Heart left ventricle (tissue), 16 donors: ENCODE data around the gene GDI1. TPM values are rescaled to one million over a fixed set of nuclear protein-coding genes. Genes with fewer than 3 reads are reported as not detected.

ENCODE experiments used
- ATAC-seq, 4 donors: fragments of 200-7000 bp; cut with Tn5 transposase; one replicate each; pipeline ENCODE4 v1.9.1; 2020 to 2022; ENCODE audit warnings: moderate library complexity in 4 of 4, mild to moderate bottlenecking in 3 of 4, moderate number of reproducible peaks in 1 of 4
- DNase-seq, 5 donors: peaks; one replicate each; pipeline ENCODE4 v3.0.0-alpha.2; 2020
- H3K27ac ChIP-seq, 12 donors: fragments of 200-600 bp; sonication (generic) in 4 of 12; one replicate each; pipeline versions ENCODE4 v1.5.0 to v1.8.0; 2016 to 2022; ENCODE audit warnings: mild to moderate bottlenecking in 2 of 12
- H3K27me3 ChIP-seq, 9 donors: fragments of 200-600 bp; sonication (generic) in 2 of 9; one replicate each; pipeline versions ENCODE4 v1.5.1 to v1.8.0; 2016 to 2022; ENCODE audit warnings: mild to moderate bottlenecking in 3 of 9
- H3K36me3 ChIP-seq, 9 donors: fragments of 200-600 bp; sonication (generic) in 2 of 9; one replicate each; pipeline versions ENCODE4 v1.5.0 to v1.8.0; 2018 to 2022; ENCODE audit warnings: mild to moderate bottlenecking in 2 of 9
- H3K4me1 ChIP-seq, 12 donors: fragments of 200-600 bp; sonication (generic) in 4 of 12; one replicate each; pipeline versions ENCODE4 v1.5.0 to v1.8.0; 2016 to 2022; ENCODE audit warnings: mild to moderate bottlenecking in 3 of 12
- H3K4me3 ChIP-seq, 12 donors: fragments of 200-600 bp; sonication (generic) in 4 of 12; one replicate each; pipeline versions ENCODE4 v1.5.0 to v1.8.0; 2017 to 2022; ENCODE audit warnings: mild to moderate bottlenecking in 9 of 12, moderate library complexity in 4 of 12
- H3K9me3 ChIP-seq, 12 donors: fragments of 200-600 bp; sonication (generic) in 4 of 12; one replicate each; pipeline versions ENCODE4 v1.5.0 to v1.8.0; 2016 to 2022; ENCODE audit warnings: mild to moderate bottlenecking in 1 of 12
- CTCF ChIP-seq, 12 donors: fragments of 200-600 bp; sonication (generic) in 4 of 12; IDR thresholded peaks; one replicate each; pipeline versions ENCODE4 v1.5.0 to v1.8.0; 2018 to 2022; ENCODE audit warnings: antibody characterized with exemption in 12 of 12, mild to moderate bottlenecking in 5 of 12
- POLR2A ChIP-seq, 2 donors: fragments of 450-650 bp; IDR thresholded peaks; one replicate each; pipeline ENCODE4 v1.6.1; 2017; ENCODE audit warnings: antibody characterized with exemption in 2 of 2, mild to moderate bottlenecking in 2 of 2, moderate library complexity in 2 of 2
- WGBS, 4 donors: extraction: QIAGEN DNeasy Blood & Tissue Kit in 2 of 4; methylation state at CpG; one replicate each; pipeline versions ENCODE4 v1.1.5 to v1.1.7; 2013 to 2018; 5-methylcytosine and 5-hydroxymethylcytosine counted together
- intact Hi-C, 10 donors: fragments of 100-400 bp; cut with DNase I; formaldehyde crosslinking; loops; one replicate each; pipeline versions ENCODE4 v1.11.1 to v1.14.2; 2022
- polyA plus RNA-seq, 2 donors: library from polyadenylated mRNA; stranded (reverse); fragments of 200-250 nt; gene quantifications; one replicate each; pipeline ENCODE4 v1.2.3, GENCODE V29; 2013
- total RNA-seq, 9 donors: library from RNA; depleted of rRNA in 2 of 9; stranded (reverse); fragments of >200 nt in 2 of 9; fragmentation: NEBNext Ultra II Directional in 3 of 9; extraction: Animal tissue kit (Norgen Biotek cat#: 25700) in 3 of 9; gene quantifications; one replicate each; pipeline versions ENCODE4 v1.1.0 to v1.2.4, GENCODE V29; 2016 to 2023
- donor health status: ischemic (EF 13 %, LVEDD 7.1; RV severe dilation, severe dysfunction).
- donor health status: healthy with polysubstance abuse.
- donor health status: DM: no; HTN: yes; CAD: no.
- donor health status: DM: no; HTN: no; CAD: no.
- donor health status: ischemic (EF 25% LVEDD 6.9; RV normal size, moderate dysfunction).
- donor health status: ischemic (EF 25% LVEDD 5.7; RV mildly dilated, moderate dysfunction).
- donor health status: healthy.
- donor health status: DM: yes; HTN: yes; CAD: no.
- donor health status: ischemic (EF 35%, LVEDD 5.7; RV mildly dilated, moderate dysfunction).
- donor health status: nonischemic (EF 11% LVEDD 7.7; RV severe dilation, severe dysfunction).
- donor health status: DM: yes; HTN: yes; CAD: no.
- donor health status: PGD.
- donor health status: ischemic (EF 29% LVEDD 5.4; RV normal size, mild dysfunction).
- donor health status: nonischemic (EF 23%, LVEDD 6.1; RV moderate dilation, normal function).

GDI1 gene
- total and polyA plus RNA-seq, 11 donors: 73.6 to 152 (median 92.2) TPM

DNA sequence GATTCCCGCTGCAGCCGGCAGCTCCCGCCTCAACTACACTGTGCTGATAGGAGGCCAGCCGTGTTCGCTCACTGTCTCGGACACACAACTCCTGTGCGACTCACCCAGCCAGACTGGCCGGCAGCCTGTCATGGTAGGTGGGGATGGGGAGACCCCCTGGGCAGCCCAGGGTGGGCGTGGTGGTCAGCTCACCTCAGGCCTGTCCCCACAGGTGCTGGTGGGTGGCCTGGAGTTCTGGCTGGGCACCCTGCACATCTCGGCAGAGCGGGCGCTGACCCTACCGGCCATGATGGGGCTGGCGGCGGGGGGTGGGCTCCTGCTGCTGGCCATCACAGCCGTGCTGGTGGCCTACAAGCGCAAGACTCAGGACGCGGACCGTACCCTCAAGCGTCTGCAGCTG lies 30.6 kb downstream of the GDI1 start:
- H3K4me1 ChIP-seq: no peaks in the 10 kb centered on the region
- WGBS, 4 donors: 92 to 100% (median 97%) methylated on average over 5 to 21 of the region's 21 CpGs
- no peaks in the 10 kb centered on the region for H3K9me3 ChIP-seq
- ATAC-seq (no peak), DNase-seq (peak in 1 of 5 donors; percentile 33)
- TF ChIP-seq POLR2A (IDR thresholded peaks at IDR 0.05) (no peak), CTCF (IDR thresholded peaks at IDR 0.05) (no peak)
- peaks cover 0 to 68% (median 4%) of the 10 kb centered on the region in 9 donors for H3K36me3 ChIP-seq
- no peaks in the 10 kb centered on the region for H3K27me3 ChIP-seq
- H3K4me3 ChIP-seq: no peak overlapping the region
- intact Hi-C loops: no loop called here
- no peak overlapping the region for H3K27ac ChIP-seq

- no peak overlapping the region for H3K27ac ChIP-seq
- H3K4me3 ChIP-seq: no peak overlapping the region
- 95 to 99% (median 96%) methylated on average over 21 to 23 of the region's 23 CpGs for WGBS, 4 donors
- H3K27me3 ChIP-seq: no peaks in the 10 kb centered on the region
- no peak for TF ChIP-seq CTCF (IDR thresholded peaks at IDR 0.05)
- no peak for TF ChIP-seq POLR2A (IDR thresholded peaks at IDR 0.05)
- no peaks in the 10 kb centered on the region for H3K4me1 ChIP-seq
- DNase-seq (no peak), ATAC-seq (no peak)
- H3K9me3 ChIP-seq: no peaks in the 10 kb centered on the region
- peaks cover 0 to 68% (median 4%) of the 10 kb centered on the region in 9 donors for H3K36me3 ChIP-seq
- intact Hi-C loops: no loop called here
These were observed 31.3 kb downstream of the GDI1 start for GRCh38 chrX:154468217-154468616.

GRCh38 chrX:154469114-154469513 lies 32.2 kb downstream of the GDI1 start:
- Histone ChIP-seq H3K4me1 (no peaks in the 10 kb centered on the region), H3K4me3 (no peak overlapping the region), H3K9me3 (no peaks in the 10 kb centered on the region), H3K27ac (no peak overlapping the region), H3K36me3 (peaks cover 0 to 60% (median 4%) of the 10 kb centered on the region in 9 donors), H3K27me3 (no peaks in the 10 kb centered on the region)
- 73 to 98% (median 87%) methylated on average over 5 to 9 of the region's 9 CpGs for WGBS, 4 donors
- intact Hi-C loops: no loop called here
- ATAC-seq (no peak), DNase-seq (no peak)
- TF ChIP-seq CTCF (IDR thresholded peaks at IDR 0.05) (no peak), POLR2A (IDR thresholded peaks at IDR 0.05) (no peak)

GRCh38 chrX:154469880-154470279 lies 32.9 kb downstream of the GDI1 start:
- ATAC-seq (no peak), DNase-seq (peak in 1 of 5 donors; percentile 37)
- Histone ChIP-seq H3K9me3 (no peaks in the 10 kb centered on the region), H3K4me1 (no peaks in the 10 kb centered on the region), H3K36me3 (peaks cover 0 to 55% (median 4%) of the 10 kb centered on the region in 9 donors), H3K27me3 (no peaks in the 10 kb centered on the region), H3K27ac (no peak overlapping the region), H3K4me3 (no peak overlapping the region)
- WGBS, 4 donors: 67 to 95% (median 92%) methylated on average over 1 to 18 of the region's 18 CpGs
- intact Hi-C loops: no loop called here
- TF ChIP-seq POLR2A (IDR thresholded peaks at IDR 0.05) (no peak), CTCF (IDR thresholded peaks at IDR 0.05) (no peak)
